Activated naive CD8-positive, alpha-beta T cell treated with anti-CD3 and anti-CD28 coated beads, Interleukin-2, amount 50 U/mL, for 24 hours (primary cell): ENCODE measurements around the gene S100B.
A peak's percentile ranks its signal among the peaks of the same experiment; 100 is the strongest.

ENCODE experiments used
- ATAC-seq: fragments of 150-1000 bp; cut with Tn5 transposase; one replicate; pipeline ENCODE4 v1.10.0; 2021
- DNase-seq: peaks from one replicate; pipeline ENCODE4 v3.0.0; 2021
- H3K27ac Mint-ChIP-seq: one replicate; pipeline ENCODE4 v1.8.0; 2021; ENCODE audit warnings: mild to moderate bottlenecking, mixed read lengths
- H3K27me3 Mint-ChIP-seq: one replicate; pipeline ENCODE4 v1.8.0; 2021; ENCODE audit warnings: mixed read lengths
- H3K36me3 Mint-ChIP-seq: one replicate; pipeline ENCODE4 v1.8.0; 2021; ENCODE audit warnings: low read depth, mixed read lengths
- H3K4me1 Mint-ChIP-seq: one replicate; pipeline ENCODE4 v1.8.0; 2021; ENCODE audit warnings: mixed read lengths
- H3K4me3 Mint-ChIP-seq: one replicate; pipeline ENCODE4 v1.8.0; 2021; ENCODE audit warnings: mild to moderate bottlenecking, moderate library complexity, mixed read lengths
- H3K9me3 Mint-ChIP-seq: one replicate; pipeline ENCODE4 v1.8.0; 2021; ENCODE audit warnings: mixed read lengths

S100B gene

GRCh38 chr21:46553993-46554392 is 50.9 kb downstream of the S100B start:
- no peaks in the 10 kb centered on the region for H3K27me3 Mint-ChIP-seq
- no peak for ATAC-seq
- no peak for DNase-seq
- no peaks in the 10 kb centered on the region for H3K9me3 Mint-ChIP-seq
- no peak overlapping the region for H3K27ac Mint-ChIP-seq
- peaks cover 12% of the 10 kb centered on the region for H3K36me3 Mint-ChIP-seq
- H3K4me3 Mint-ChIP-seq: no peak overlapping the region
- H3K4me1 Mint-ChIP-seq: peaks cover 63% of the 10 kb centered on the region

GRCh38 chr21:46552865-46553379 is 52.0 kb downstream of the S100B start:
- no peaks in the 10 kb centered on the region for H3K27me3 Mint-ChIP-seq
- peaks cover 16% of the 10 kb centered on the region for H3K36me3 Mint-ChIP-seq

GRCh38 chr21:46552274-46552673 is 52.6 kb downstream of the S100B start:
- Mint-ChIP-seq H3K4me1 (peaks cover 57% of the 10 kb centered on the region), H3K27me3 (no peaks in the 10 kb centered on the region), H3K9me3 (no peaks in the 10 kb centered on the region), H3K4me3 (peak overlapping the region; percentile 14), H3K27ac (no peak overlapping the region), H3K36me3 (peaks cover 17% of the 10 kb centered on the region)
- DNase-seq (no peak), ATAC-seq (no peak)

More at GRCh38 chr21:46552865-46553379, 52.0 kb downstream of the S100B start:
- ATAC-seq (no peak), DNase-seq (no peak)
- H3K27ac Mint-ChIP-seq: peak overlapping the region; percentile 10
- H3K9me3 Mint-ChIP-seq: no peaks in the 10 kb centered on the region
- H3K4me3 Mint-ChIP-seq: no peak overlapping the region
- peaks cover 59% of the 10 kb centered on the region for H3K4me1 Mint-ChIP-seq

- Mint-ChIP-seq H3K9me3 (no peaks in the 10 kb centered on the region), H3K27me3 (no peaks in the 10 kb centered on the region), H3K4me1 (peaks cover 51% of the 10 kb centered on the region), H3K36me3 (peaks cover 16% of the 10 kb centered on the region), H3K27ac (peak overlapping the region; percentile 74), H3K4me3 (peak overlapping the region; percentile 68)
- DNase-seq: peak; percentile 58
- ATAC-seq: peak; percentile 71
Observed at GRCh38 chr21:46551636-46552241, 53.1 kb downstream of the S100B start.

- Mint-ChIP-seq H3K4me3 (no peak overlapping the region), H3K4me1 (peaks cover 45% of the 10 kb centered on the region), H3K9me3 (no peaks in the 10 kb centered on the region), H3K27ac (peak overlapping the region; percentile 28), H3K36me3 (peaks cover 16% of the 10 kb centered on the region), H3K27me3 (no peaks in the 10 kb centered on the region)
- DNase-seq: peak; percentile 25
- ATAC-seq: no peak
Observed at GRCh38 chr21:46550116-46550941, 54.6 kb downstream of the S100B start.

GRCh38 chr21:46549650-46550049 is 55.2 kb downstream of the S100B start:
- DNase-seq: no peak
- Mint-ChIP-seq H3K27me3 (no peaks in the 10 kb centered on the region), H3K4me1 (peaks cover 49% of the 10 kb centered on the region), H3K4me3 (no peak overlapping the region), H3K36me3 (peaks cover 20% of the 10 kb centered on the region), H3K9me3 (no peaks in the 10 kb centered on the region), H3K27ac (no peak overlapping the region)
- ATAC-seq: no peak
